Pons (tissue), 1 donor: Measurements from ENCODE around the gene AHNAK.

Source experiments
- DNase-seq: peaks from one replicate; pipeline ENCODE4 v3.0.0-alpha.2; 2016; ENCODE audit warnings: low spot score

AHNAK gene

GRCh38 chr11:62498031-62498430, 48.6 kb downstream of the AHNAK start:
- no peak for DNase-seq

GRCh38 chr11:62497132-62497801, 49.3 kb downstream of the AHNAK start:
- DNase-seq: peak; percentile 88

GRCh38 chr11:62496676-62497075, 49.9 kb downstream of the AHNAK start:
- no peak for DNase-seq

GRCh38 chr11:62494246-62494645, 52.4 kb downstream of the AHNAK start:
- DNase-seq: no peak

- DNase-seq: no peak
These were observed 52.8 kb downstream of the AHNAK start for GRCh38 chr11:62493801-62494200.

- DNase-seq: no peak
These were observed 54.0 kb downstream of the AHNAK start for GRCh38 chr11:62492586-62492985.

GRCh38 chr11:62491571-62492329, 54.9 kb downstream of the AHNAK start:
- DNase-seq: no peak

GRCh38 chr11:62489204-62489603, 57.4 kb downstream of the AHNAK start:
- DNase-seq: no peak

- no peak for DNase-seq
These were observed 58.7 kb downstream of the AHNAK start for GRCh38 chr11:62487738-62488551.

- no peak for DNase-seq
These were observed 59.5 kb downstream of the AHNAK start for GRCh38 chr11:62487136-62487535.

- DNase-seq: no peak
These were observed 62.3 kb downstream of the AHNAK start for GRCh38 chr11:62484352-62484751.

GRCh38 chr11:62482753-62483152, 63.9 kb downstream of the AHNAK start:
- no peak for DNase-seq

GRCh38 chr11:62479631-62480201, 66.9 kb downstream of the AHNAK start:
- no peak for DNase-seq

GRCh38 chr11:62477927-62478326, 68.7 kb downstream of the AHNAK start:
- DNase-seq: no peak

- DNase-seq: no peak
These were observed 74.3 kb downstream of the AHNAK start for GRCh38 chr11:62472063-62472884.

GRCh38 chr11:62471603-62472002, 75.0 kb downstream of the AHNAK start:
- DNase-seq: no peak

GRCh38 chr11:62468577-62468976, 78.0 kb downstream of the AHNAK start:
- DNase-seq: no peak

GRCh38 chr11:62466444-62466843, 80.2 kb downstream of the AHNAK start:
- DNase-seq: no peak

GRCh38 chr11:62464655-62465054, 82.0 kb downstream of the AHNAK start:
- DNase-seq: no peak

- DNase-seq: no peak
These were observed 83.5 kb downstream of the AHNAK start for GRCh38 chr11:62463121-62463542.

- no peak for DNase-seq
These were observed 84.1 kb downstream of the AHNAK start for GRCh38 chr11:62462508-62462892.
